Ovary (tissue), 9 donors: Measurements from ENCODE around the gene ATP5MC3. TPM values are rescaled to one million over a fixed set of nuclear protein-coding genes. Genes with fewer than 3 reads are reported as not detected.
A peak's percentile ranks its signal among the peaks of the same experiment; 100 is the strongest.

ENCODE experiments used
- DNase-seq, 5 donors: peaks; one replicate each; pipeline ENCODE4 v3.0.0-alpha.2; 2019 to 2020
- H3K27ac ChIP-seq, 2 donors: fragments of 200-600 bp; one replicate each; pipeline versions ENCODE4 v1.5.1 to v1.8.0; 2019 to 2022
- H3K27me3 ChIP-seq: fragments of 200-600 bp; one replicate; pipeline ENCODE4 v1.8.0; 2022
- H3K36me3 ChIP-seq: fragments of 200-600 bp; sonication (generic); one replicate; pipeline ENCODE4 v1.5.1; 2019
- H3K4me1 ChIP-seq: one replicate; pipeline ENCODE4 v1.8.1; 2013; ENCODE audit warnings: mild to moderate bottlenecking, moderate library complexity; ENCODE audit not compliant: insufficient read depth
- H3K4me3 ChIP-seq: fragments of 200-600 bp; sonication (generic); one replicate; pipeline ENCODE4 v1.5.1; 2017
- H3K9me3 ChIP-seq, 2 donors: fragments of 200-600 bp in 1 of 2; sonication (generic) in 1 of 2; one replicate each; pipeline versions ENCODE4 v1.5.1 to v1.8.1; 2013 to 2019; ENCODE audit warnings: mild to moderate bottlenecking in 1 of 2, moderate library complexity in 1 of 2
- EP300 ChIP-seq: sonication (generic); formaldehyde crosslinking; IDR thresholded peaks from one replicate; pipeline ENCODE4 v1.6.1; 2017; ENCODE audit warnings: antibody characterized with exemption
- POLR2A ChIP-seq: fragments of 450-650 bp; IDR thresholded peaks from one replicate; pipeline ENCODE4 v1.6.1; 2017; ENCODE audit warnings: antibody characterized with exemption, mild to moderate bottlenecking, moderate library complexity
- WGBS, 3 donors: extraction: QIAGEN DNeasy Blood & Tissue Kit in 1 of 3; methylation state at CpG; one replicate each; pipeline versions ENCODE4 v1.1.5 to v1.1.7; 2013 to 2017; 5-methylcytosine and 5-hydroxymethylcytosine counted together
- intact Hi-C, 4 donors: fragments of 100-400 bp; cut with DNase I; formaldehyde crosslinking; loops; one replicate each; pipeline versions ENCODE4 v1.11.0 to v1.15.1; 2022 to 2023
- microRNA counts: library from miRNA; unstranded; fragments of <30 nt; microRNA quantifications from one replicate; lab custom pipeline; 2016
- microRNA-seq, 3 donors: library from miRNA; unstranded; fragments of <30 nt; microRNA quantifications; one replicate each; pipeline versions ENCODE4 to v1.2.0, GENCODE V29; 2019 to 2020
- polyA plus RNA-seq, 2 donors: library from polyadenylated mRNA; stranded (reverse); fragments of 200-250 nt in 1 of 2; fragments of 350-450 nt in 1 of 2; fragmentation: Illumina TruSeq in 1 of 2; extraction: RNeasy Lipid Tissue Mini Kit (QIAGEN cat#74804) in 1 of 2; gene quantifications; one replicate each; pipeline ENCODE4 v1.2.3, GENCODE V29; 2013 to 2014
- small RNA-seq: library from RNA; depleted of rRNA; stranded (forward); fragments of <200 nt; gene quantifications from one replicate; pipeline ENCODE3, GENCODE V24; 2016
- total RNA-seq, 7 donors: library from RNA; depleted of rRNA in 2 of 7; stranded (reverse); fragments of >200 nt in 2 of 7; fragmentation: NEBNext Ultra II Directional in 3 of 7; extraction: Animal tissue kit (Norgen Biotek cat#: 25700) in 3 of 7; gene quantifications; one replicate each; pipeline versions ENCODE4 v1.1.0 to v1.2.4, GENCODE V29; 2016 to 2023
- TF ChIP-seq, protein P1 (sequence below), 3 donors: fragments of 450-650 bp in 2 of 3; fragments of 200-600 bp in 1 of 3; IDR thresholded peaks; one replicate each; pipeline versions ENCODE4 v1.5.1 to v1.8.0; 2016 to 2022; ENCODE audit warnings: antibody characterized with exemption in 3 of 3, mild to moderate bottlenecking in 1 of 3
- donor health status: DM: no; HTN: no; CAD: no; lungs with moderate emphysema.
- donor health status: DM: no; HTN: no; CAD: no.
- donor health status: Bipolar disorder and iron deficiency.
- donor health status: DM: yes; HTN: yes; CAD: no.
- donor health status: DM: no; HTN: no; CAD: no.
- donor health status: DM: yes; HTN: yes; CAD: no.

Gene ATP5MC3
- total and polyA plus RNA-seq, 9 donors: 59.0 to 158 (median 115) TPM

DNA sequence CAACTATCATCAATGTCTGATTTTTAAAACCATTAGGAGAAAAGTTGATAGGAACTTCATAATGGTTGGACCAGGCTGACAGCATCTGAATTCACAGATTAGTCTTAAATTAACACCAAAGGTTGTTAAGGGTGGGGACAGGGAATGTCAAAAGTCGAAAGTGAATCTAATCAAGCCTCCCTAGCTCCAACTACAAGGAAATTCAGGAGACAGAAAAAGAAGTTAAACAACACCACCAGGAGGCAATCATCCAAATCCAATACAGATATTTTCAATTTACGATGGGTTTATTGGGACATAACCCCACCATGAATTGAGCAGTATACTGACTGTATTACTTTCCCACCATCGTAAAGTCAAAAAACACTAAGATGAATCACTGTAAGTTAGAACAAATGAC is 46.3 kb downstream of the ATP5MC3 start:
- H3K27ac ChIP-seq: no peak overlapping the region
- DNase-seq: no peak

DNA sequence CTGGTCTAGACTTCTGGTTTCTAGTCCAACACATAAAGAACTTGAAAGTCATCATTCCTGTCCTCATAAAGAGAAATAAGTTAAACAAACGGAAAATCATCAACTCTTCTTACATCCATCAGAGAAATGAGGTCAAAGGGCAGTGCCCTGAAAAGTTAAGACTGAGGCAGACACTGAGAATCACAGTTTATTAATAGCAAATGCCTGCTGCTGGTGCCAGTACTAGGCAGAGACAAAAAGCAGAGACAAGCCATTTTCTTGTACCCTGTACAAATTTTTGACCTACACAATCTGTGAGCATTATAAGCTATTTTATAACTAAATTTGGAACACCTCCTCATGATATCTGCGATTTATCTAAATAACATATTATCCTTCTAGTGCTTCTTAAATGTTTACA is 50.3 kb downstream of the ATP5MC3 start:
- WGBS, 3 donors: 75 to 85% (median 79%) methylated on average over 2 of the region's 2 CpGs

More for the DNA sequence above, 46.3 kb downstream of the ATP5MC3 start:
- no peak overlapping the region for H3K4me3 ChIP-seq
- H3K4me1 ChIP-seq: no peaks in the 10 kb centered on the region
- H3K36me3 ChIP-seq: no peaks in the 10 kb centered on the region
- H3K9me3 ChIP-seq: no peaks in the 10 kb centered on the region
- intact Hi-C loops: no loop called here
- no peaks in the 10 kb centered on the region for H3K27me3 ChIP-seq
- whole genome bisulfite sequencing, 3 donors: 94 to 95% (median 94%) methylated on average over 3 of the region's 3 CpGs
- TF ChIP-seq, protein P1, sequence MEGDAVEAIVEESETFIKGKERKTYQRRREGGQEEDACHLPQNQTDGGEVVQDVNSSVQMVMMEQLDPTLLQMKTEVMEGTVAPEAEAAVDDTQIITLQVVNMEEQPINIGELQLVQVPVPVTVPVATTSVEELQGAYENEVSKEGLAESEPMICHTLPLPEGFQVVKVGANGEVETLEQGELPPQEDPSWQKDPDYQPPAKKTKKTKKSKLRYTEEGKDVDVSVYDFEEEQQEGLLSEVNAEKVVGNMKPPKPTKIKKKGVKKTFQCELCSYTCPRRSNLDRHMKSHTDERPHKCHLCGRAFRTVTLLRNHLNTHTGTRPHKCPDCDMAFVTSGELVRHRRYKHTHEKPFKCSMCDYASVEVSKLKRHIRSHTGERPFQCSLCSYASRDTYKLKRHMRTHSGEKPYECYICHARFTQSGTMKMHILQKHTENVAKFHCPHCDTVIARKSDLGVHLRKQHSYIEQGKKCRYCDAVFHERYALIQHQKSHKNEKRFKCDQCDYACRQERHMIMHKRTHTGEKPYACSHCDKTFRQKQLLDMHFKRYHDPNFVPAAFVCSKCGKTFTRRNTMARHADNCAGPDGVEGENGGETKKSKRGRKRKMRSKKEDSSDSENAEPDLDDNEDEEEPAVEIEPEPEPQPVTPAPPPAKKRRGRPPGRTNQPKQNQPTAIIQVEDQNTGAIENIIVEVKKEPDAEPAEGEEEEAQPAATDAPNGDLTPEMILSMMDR (IDR thresholded peaks at IDR 0.05): no peak
- TF ChIP-seq POLR2A (no peak), EP300 (no peak)

DNA sequence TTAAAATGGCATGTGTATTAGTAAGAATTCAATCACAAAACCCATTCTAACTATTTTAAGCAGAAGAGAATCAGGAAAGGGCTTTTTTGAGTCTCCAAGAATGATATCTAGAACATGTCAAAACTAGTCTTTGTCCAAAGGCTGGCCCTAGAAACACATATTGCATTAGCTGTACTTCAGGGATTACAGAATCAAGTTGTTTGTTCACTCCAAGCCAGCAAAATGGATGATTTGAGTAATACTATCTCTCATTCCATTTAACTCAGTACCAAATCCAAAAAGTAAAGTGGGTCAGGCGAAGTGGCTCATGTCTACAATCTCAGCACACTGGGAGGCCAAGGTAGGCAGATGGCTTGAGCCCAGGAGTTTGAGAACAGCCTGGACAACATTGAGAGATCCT is 54.8 kb downstream of the ATP5MC3 start:
- intact Hi-C loops: no loop called here

More for the DNA sequence above, 50.3 kb downstream of the ATP5MC3 start:
- Histone ChIP-seq H3K4me1 (no peaks in the 10 kb centered on the region), H3K27me3 (no peaks in the 10 kb centered on the region), H3K9me3 (no peaks in the 10 kb centered on the region), H3K36me3 (no peaks in the 10 kb centered on the region), H3K27ac (no peak overlapping the region), H3K4me3 (no peak overlapping the region)
- DNase-seq: no peak
- TF ChIP-seq, protein P1 (IDR thresholded peaks at IDR 0.05): no peak
- no peak for TF ChIP-seq POLR2A
- no peak for TF ChIP-seq EP300
- intact Hi-C loops: no loop called here

More for the DNA sequence above, 54.8 kb downstream of the ATP5MC3 start:
- no peaks in the 10 kb centered on the region for H3K9me3 ChIP-seq
- H3K27me3 ChIP-seq: no peaks in the 10 kb centered on the region
- no peak overlapping the region for H3K4me3 ChIP-seq
- no peaks in the 10 kb centered on the region for H3K4me1 ChIP-seq
- TF ChIP-seq EP300 (no peak), POLR2A (no peak)
- TF ChIP-seq, protein P1 (IDR thresholded peaks at IDR 0.05): no peak
- DNase-seq: no peak
- H3K27ac ChIP-seq: no peak overlapping the region
- no peaks in the 10 kb centered on the region for H3K36me3 ChIP-seq
- WGBS, 3 donors: 96 to 100% (median 97%) methylated on average over 1 of the region's 1 CpG

MicroRNAs encoded within 50 kb of the gene (microRNA counts, 767-probe panel; counts per million panel counts)
- 530 counts per million, percentile 78 among the panel's probes with 10 or more counts for microRNA hsa-miR-933 (lab: Ali Mortazavi, UCI)

Small RNAs within 50 kb of the gene (microRNA-seq; reads per million reads assigned to microRNA genes)
- gene MIR933: 0 reads per million in 3 donors

Small RNAs within 50 kb of the gene (small RNA-seq; reads per million reads assigned to genes)
- gene MIR933: not detected

Other genes with a start within 250 kb of the ATP5MC3 start
- gene CHN1, start 176.3 kb downstream of the ATP5MC3 start, total RNA-seq: 10 to 100 TPM in 2 of 7 donors, 1 to 10 TPM in 5; 6.7 to 15.3 (median 9.4) TPM
- gene CHN1, start 176.3 kb downstream of the ATP5MC3 start, polyA plus RNA-seq: 10 to 100 TPM in 1 of 2 donors, 1 to 10 TPM in 1; 6.5 to 18.0 TPM
- 10 to 100 TPM; 46.6 to 69.8 (median 60.5) TPM for gene ATF2, start 13.5 kb downstream of the ATP5MC3 start, total RNA-seq
- gene ATF2, start 13.5 kb downstream of the ATP5MC3 start, polyA plus RNA-seq: 10 to 100 TPM; 21.4 to 30.5 TPM